ENCODE results near the gene NOSTRIN.

DNA sequence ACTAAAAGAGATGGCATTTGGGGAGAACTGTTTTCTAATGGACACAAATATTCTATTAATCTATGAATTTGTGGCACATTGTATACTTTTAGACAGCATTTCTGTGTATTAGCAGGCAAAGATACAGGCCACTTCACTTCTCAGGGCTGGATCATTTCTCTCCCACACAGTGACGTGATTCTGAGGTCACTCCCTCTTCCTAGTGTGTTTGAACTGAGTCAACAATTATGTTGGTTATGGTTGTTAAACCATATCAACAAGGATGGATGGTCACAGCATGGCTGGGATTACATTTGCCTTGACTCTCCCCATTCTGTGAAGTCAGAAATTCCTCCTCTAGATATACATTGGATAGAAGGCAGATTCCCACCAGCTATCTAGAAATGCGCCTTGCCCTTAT is 11.6 kb downstream of the NOSTRIN start:
- TF ChIP-seq, protein P1, sequence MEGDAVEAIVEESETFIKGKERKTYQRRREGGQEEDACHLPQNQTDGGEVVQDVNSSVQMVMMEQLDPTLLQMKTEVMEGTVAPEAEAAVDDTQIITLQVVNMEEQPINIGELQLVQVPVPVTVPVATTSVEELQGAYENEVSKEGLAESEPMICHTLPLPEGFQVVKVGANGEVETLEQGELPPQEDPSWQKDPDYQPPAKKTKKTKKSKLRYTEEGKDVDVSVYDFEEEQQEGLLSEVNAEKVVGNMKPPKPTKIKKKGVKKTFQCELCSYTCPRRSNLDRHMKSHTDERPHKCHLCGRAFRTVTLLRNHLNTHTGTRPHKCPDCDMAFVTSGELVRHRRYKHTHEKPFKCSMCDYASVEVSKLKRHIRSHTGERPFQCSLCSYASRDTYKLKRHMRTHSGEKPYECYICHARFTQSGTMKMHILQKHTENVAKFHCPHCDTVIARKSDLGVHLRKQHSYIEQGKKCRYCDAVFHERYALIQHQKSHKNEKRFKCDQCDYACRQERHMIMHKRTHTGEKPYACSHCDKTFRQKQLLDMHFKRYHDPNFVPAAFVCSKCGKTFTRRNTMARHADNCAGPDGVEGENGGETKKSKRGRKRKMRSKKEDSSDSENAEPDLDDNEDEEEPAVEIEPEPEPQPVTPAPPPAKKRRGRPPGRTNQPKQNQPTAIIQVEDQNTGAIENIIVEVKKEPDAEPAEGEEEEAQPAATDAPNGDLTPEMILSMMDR (conservative IDR thresholded peaks at IDR 0.05; ENCODE audit: low read length) = no peak
- no peak for TF ChIP-seq EZH2phosphoT487 (IDR thresholded peaks at IDR 0.05; ENCODE audit: borderline replicate concordance, low read depth, low read length)

All from OCI-LY7 (cell line).